Trophoblast cell (in vitro differentiated cells and primary cell): ENCODE data around the gene ARMC6.

Experiments
- DNase-seq, 2 donors: peaks; one replicate each; pipeline ENCODE4 v3.0.0-alpha.2; 2016
- H2AFZ ChIP-seq: 2 replicates; pipeline ENCODE4 v1.6.1; 2013; ENCODE audit warnings: low read length, moderate library complexity, mild to moderate bottlenecking; ENCODE audit not compliant: insufficient read depth, poor library complexity
- H2AK5ac ChIP-seq: 2 replicates; pipeline ENCODE4 v1.6.1; 2013; ENCODE audit warnings: mild to moderate bottlenecking, low read length
- H2BK120ac ChIP-seq: 2 replicates; pipeline ENCODE4 v1.6.1; 2013; ENCODE audit warnings: low read length, mild to moderate bottlenecking, moderate library complexity; ENCODE audit not compliant: insufficient read depth, poor library complexity
- H2BK12ac ChIP-seq: 2 replicates; pipeline ENCODE4 v1.6.1; 2013; ENCODE audit warnings: mild to moderate bottlenecking, low read length, moderate library complexity
- H2BK5ac ChIP-seq: 2 replicates; pipeline ENCODE4 v1.6.1; 2013; ENCODE audit warnings: low read length, low read depth, moderate library complexity, mild to moderate bottlenecking; ENCODE audit not compliant: poor library complexity
- H3K14ac ChIP-seq: 2 replicates; pipeline ENCODE4 v1.6.1; 2013; ENCODE audit warnings: mild to moderate bottlenecking, low read length
- H3K18ac ChIP-seq: 2 replicates; pipeline ENCODE4 v1.6.1; 2013; ENCODE audit warnings: mild to moderate bottlenecking, low read length
- H3K23ac ChIP-seq: 2 replicates; pipeline ENCODE4 v1.6.1; 2013; ENCODE audit warnings: low read length
- H3K27ac ChIP-seq: 2 replicates; pipeline ENCODE4 v1.5.1; 2013; ENCODE audit warnings: low read depth, mild to moderate bottlenecking, inconsistent platforms, low read length, moderate library complexity
- H3K27me3 ChIP-seq: 2 replicates; pipeline ENCODE4 v1.6.1; 2013; ENCODE audit warnings: inconsistent platforms, mild to moderate bottlenecking, low read length, moderate library complexity; ENCODE audit not compliant: insufficient read depth
- H3K36me3 ChIP-seq, 2 experiments: 1 replicate in 1 of 2; 2 replicates in 1 of 2; pipeline ENCODE4 v1.6.1; 2013; ENCODE audit warnings: low read length in 2 of 2, mild to moderate bottlenecking in 2 of 2, moderate library complexity in 1 of 2; ENCODE audit not compliant: insufficient read depth in 2 of 2, control insufficient read depth in 1 of 2
- H3K4ac ChIP-seq: 2 replicates; pipeline ENCODE4 v1.6.1; 2013; ENCODE audit warnings: low read depth, mild to moderate bottlenecking, low read length, moderate library complexity
- H3K4me1 ChIP-seq, 2 experiments: 1 replicate in 1 of 2; 2 replicates in 1 of 2; pipeline ENCODE4 v1.6.1; 2013; ENCODE audit warnings: low read length in 2 of 2, mild to moderate bottlenecking in 2 of 2, moderate library complexity in 1 of 2; ENCODE audit not compliant: insufficient read depth in 2 of 2, control insufficient read depth in 1 of 2
- H3K4me2 ChIP-seq: 2 replicates; pipeline ENCODE4 v1.6.1; 2013; ENCODE audit warnings: inconsistent platforms, mild to moderate bottlenecking, low read length, moderate library complexity
- H3K4me3 ChIP-seq: 2 replicates; pipeline ENCODE4 v1.5.1; 2013; ENCODE audit warnings: mild to moderate bottlenecking, low read depth, low read length, inconsistent platforms
- H3K79me1 ChIP-seq: one replicate; pipeline ENCODE4 v1.6.1; 2013; ENCODE audit warnings: low read length
- H3K79me2 ChIP-seq: 2 replicates; pipeline ENCODE4 v1.6.1; 2013; ENCODE audit warnings: low read length, mild to moderate bottlenecking; ENCODE audit not compliant: control insufficient read depth, insufficient read depth, poor library complexity
- H3K9ac ChIP-seq: 2 replicates; pipeline ENCODE4 v1.6.1; 2013; ENCODE audit warnings: mild to moderate bottlenecking, low read length
- H3K9me3 ChIP-seq: 2 replicates; pipeline ENCODE4 v1.6.1; 2013; ENCODE audit warnings: low read depth, mild to moderate bottlenecking, control low read depth, inconsistent platforms, low read length; ENCODE audit not compliant: insufficient read depth
- H4K12ac ChIP-seq: 2 replicates; pipeline ENCODE4 v1.6.1; 2013; ENCODE audit warnings: low read depth, mild to moderate bottlenecking, low read length, moderate library complexity
- H4K8ac ChIP-seq: 2 replicates; pipeline ENCODE4 v1.6.1; 2013; ENCODE audit warnings: low read depth, mild to moderate bottlenecking, low read length, moderate library complexity
- H4K91ac ChIP-seq: one replicate; pipeline ENCODE4 v1.6.1; 2013; ENCODE audit warnings: low read depth, mild to moderate bottlenecking, low read length, moderate library complexity
- WGBS: extraction: QIAGEN DNeasy Blood & Tissue Kit; methylation state at CpG from one replicate; pipeline ENCODE4 v1.1.7; 2013; ENCODE audit warnings: missing lambda C conversion rate; ENCODE audit not compliant: insufficient read length, insufficient coverage; ENCODE audit errors: extremely low coverage; 5-methylcytosine and 5-hydroxymethylcytosine counted together

The ARMC6 gene

DNA sequence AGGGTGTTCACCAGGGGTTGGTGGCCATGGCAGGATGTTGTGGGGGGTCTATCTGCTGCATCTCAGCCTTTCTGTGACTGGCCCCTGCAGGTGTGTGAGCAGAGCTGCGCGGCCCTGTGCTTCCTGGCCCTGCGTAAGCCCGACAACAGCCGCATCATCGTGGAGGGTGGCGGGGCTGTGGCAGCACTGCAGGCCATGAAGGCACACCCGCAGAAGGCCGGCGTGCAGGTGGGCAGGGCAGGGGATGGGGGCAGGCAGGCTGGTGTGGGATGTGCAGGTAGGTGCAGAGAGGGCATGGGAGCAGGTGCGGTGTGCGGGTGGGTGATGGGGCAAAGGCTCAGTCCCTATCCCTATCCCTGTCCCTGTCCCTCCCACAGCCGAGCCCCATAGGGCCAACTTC is 22.3 kb downstream of the ARMC6 start:
- H2AK5ac ChIP-seq = no peak overlapping the region
- DNase-seq = no peak
- no peak overlapping the region for H2AFZ ChIP-seq
- H2BK12ac ChIP-seq = no peak overlapping the region
- H3K4me1 ChIP-seq = no peaks in the 10 kb centered on the region
- no CpG with 5 or more reads among the region's 13 CpGs for WGBS
- peaks cover 59 to 67% of the 10 kb centered on the region in 2 experiments for H3K36me3 ChIP-seq
- peaks cover 4% of the 10 kb centered on the region for H3K9me3 ChIP-seq
- no peak overlapping the region for H4K91ac ChIP-seq
- H3K4me3 ChIP-seq = no peak overlapping the region
- no peak overlapping the region for H3K23ac ChIP-seq
- no peak overlapping the region for H3K14ac ChIP-seq
- H3K79me1 ChIP-seq = no peaks in the 10 kb centered on the region
- no peak overlapping the region for H3K18ac ChIP-seq
- no peak overlapping the region for H3K9ac ChIP-seq
- no peaks in the 10 kb centered on the region for H3K79me2 ChIP-seq
- H3K27ac ChIP-seq = no peak overlapping the region
- no peak overlapping the region for H3K4ac ChIP-seq
- H2BK5ac ChIP-seq = no peak overlapping the region
- H4K8ac ChIP-seq = no peak overlapping the region
- no peaks in the 10 kb centered on the region for H3K27me3 ChIP-seq
- H4K12ac ChIP-seq = no peak overlapping the region
- H3K4me2 ChIP-seq = no peak overlapping the region
- H2BK120ac ChIP-seq = no peak overlapping the region

DNA sequence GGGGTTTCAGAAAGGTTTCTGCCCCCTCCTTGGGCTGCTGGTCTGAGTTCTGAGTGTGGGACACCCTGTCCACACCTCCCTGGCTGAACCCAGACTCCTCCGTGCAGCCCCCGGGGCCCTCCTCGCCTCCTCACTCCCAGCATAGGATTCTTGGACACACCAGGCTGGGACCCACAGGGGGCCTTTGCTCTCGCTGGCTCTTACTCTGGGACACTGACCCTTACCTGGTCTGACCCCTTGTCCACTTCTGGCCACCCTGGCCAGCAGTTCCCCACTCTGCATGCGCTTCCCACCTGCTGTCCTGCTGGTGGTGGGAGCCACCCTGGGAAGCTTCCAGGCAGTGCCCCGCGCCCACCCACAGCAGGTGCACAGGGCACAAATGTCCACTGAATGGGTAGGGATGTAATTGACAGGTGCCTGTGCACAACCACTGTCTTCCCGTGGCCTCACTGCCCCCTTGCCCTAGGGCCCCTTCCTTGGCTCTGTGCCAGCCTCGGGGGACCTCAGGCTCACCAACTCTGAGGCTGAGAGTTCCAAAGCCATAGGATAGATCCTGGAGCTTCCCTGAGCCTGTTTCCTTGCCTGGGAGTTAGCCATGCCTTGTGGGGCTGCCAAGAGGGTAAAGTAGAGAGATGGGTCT is 23.4 kb downstream of the ARMC6 start:
- Histone ChIP-seq H3K27ac (no peak overlapping the region), H3K9me3 (peaks cover 4% of the 10 kb centered on the region), H4K8ac (no peak overlapping the region), H2BK120ac (no peak overlapping the region), H3K79me1 (no peaks in the 10 kb centered on the region), H3K27me3 (no peaks in the 10 kb centered on the region), H3K14ac (no peak overlapping the region), H2BK12ac (no peak overlapping the region), H3K18ac (no peak overlapping the region), H2BK5ac (no peak overlapping the region), H3K23ac (no peak overlapping the region), H4K91ac (no peak overlapping the region), H3K4me2 (no peak overlapping the region), H3K79me2 (no peaks in the 10 kb centered on the region), H3K4me1 (no peaks in the 10 kb centered on the region), H3K4me3 (no peak overlapping the region), H3K9ac (no peak overlapping the region), H2AK5ac (no peak overlapping the region), H2AFZ (no peak overlapping the region), H3K36me3 (peaks cover 52 to 61% of the 10 kb centered on the region in 2 experiments), H4K12ac (no peak overlapping the region), H3K4ac (no peak overlapping the region)
- no CpG with 5 or more reads among the region's 9 CpGs for WGBS
- no peak for DNase-seq

DNA sequence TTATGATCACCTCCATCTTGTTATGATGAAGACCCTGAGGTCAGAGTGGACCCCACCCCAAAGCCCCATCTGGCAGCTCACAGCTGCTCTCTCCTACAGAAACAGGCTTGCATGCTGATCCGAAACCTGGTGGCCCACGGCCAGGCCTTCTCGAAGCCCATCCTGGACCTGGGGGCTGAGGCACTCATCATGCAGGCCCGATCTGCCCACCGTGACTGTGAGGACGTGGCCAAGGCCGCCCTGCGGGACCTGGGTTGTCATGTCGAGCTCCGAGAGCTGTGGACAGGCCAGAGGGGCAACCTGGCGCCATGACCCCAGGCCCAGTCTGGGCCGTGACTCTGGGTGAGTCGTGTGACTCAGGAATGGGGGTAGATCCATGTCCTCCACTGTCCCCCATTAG is 23.9 kb downstream of the ARMC6 start:
- Histone ChIP-seq H4K8ac (no peak overlapping the region), H3K18ac (no peak overlapping the region), H3K4ac (no peak overlapping the region), H3K9me3 (peaks cover 4% of the 10 kb centered on the region), H3K9ac (no peak overlapping the region), H2BK12ac (no peak overlapping the region), H3K4me3 (no peak overlapping the region), H3K79me1 (no peaks in the 10 kb centered on the region), H2AK5ac (no peak overlapping the region), H3K23ac (no peak overlapping the region), H3K4me2 (no peak overlapping the region), H4K12ac (no peak overlapping the region), H3K36me3 (peaks cover 46 to 56% of the 10 kb centered on the region in 2 experiments), H2BK120ac (no peak overlapping the region), H2AFZ (no peak overlapping the region), H3K27me3 (no peaks in the 10 kb centered on the region), H3K79me2 (no peaks in the 10 kb centered on the region), H4K91ac (no peak overlapping the region), H3K4me1 (peaks cover 0 to 3% of the 10 kb centered on the region in 2 experiments), H3K27ac (no peak overlapping the region), H2BK5ac (no peak overlapping the region), H3K14ac (no peak overlapping the region)
- no CpG with 5 or more reads among the region's 13 CpGs for WGBS
- DNase-seq = no peak

DNA sequence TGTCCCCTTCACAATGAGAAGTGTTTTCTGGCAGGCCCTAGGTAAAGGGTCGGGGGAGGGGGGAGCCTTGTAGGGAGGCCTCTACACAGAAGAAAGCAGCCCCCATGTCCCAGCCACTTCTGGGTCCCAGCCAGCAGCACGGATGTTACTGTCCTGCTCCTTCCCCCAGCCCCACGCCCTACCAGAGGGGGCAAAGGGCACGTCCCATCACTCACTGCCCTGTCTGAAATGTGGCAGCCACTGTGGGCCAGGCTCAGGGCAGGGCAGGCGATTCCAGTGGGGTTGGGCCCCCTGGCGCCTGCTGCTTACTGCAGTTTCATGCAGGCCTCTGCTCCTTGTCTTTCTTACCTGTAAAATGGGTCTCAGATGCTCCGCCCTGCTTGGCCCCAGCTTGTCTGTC is 24.3 kb downstream of the ARMC6 start:
- no peaks in the 10 kb centered on the region for H3K79me2 ChIP-seq
- no peaks in the 10 kb centered on the region for H3K79me1 ChIP-seq
- no peak overlapping the region for H2BK5ac ChIP-seq
- H4K91ac ChIP-seq = no peak overlapping the region
- H3K27ac ChIP-seq = no peak overlapping the region
- H3K9ac ChIP-seq = no peak overlapping the region
- no peak overlapping the region for H2BK12ac ChIP-seq
- no peak overlapping the region for H3K18ac ChIP-seq
- H3K4ac ChIP-seq = no peak overlapping the region
- no peak overlapping the region for H4K12ac ChIP-seq
- no CpG with 5 or more reads among the region's 7 CpGs for WGBS
- H3K4me3 ChIP-seq = no peak overlapping the region
- H2AK5ac ChIP-seq = no peak overlapping the region
- no peak for DNase-seq
- H3K9me3 ChIP-seq = peaks cover 4% of the 10 kb centered on the region
- H3K36me3 ChIP-seq = peaks cover 42 to 54% of the 10 kb centered on the region in 2 experiments
- H2AFZ ChIP-seq = no peak overlapping the region
- no peaks in the 10 kb centered on the region for H3K27me3 ChIP-seq
- H3K14ac ChIP-seq = no peak overlapping the region
- no peak overlapping the region for H4K8ac ChIP-seq
- no peak overlapping the region for H3K4me2 ChIP-seq
- no peak overlapping the region for H3K23ac ChIP-seq
- no peak overlapping the region for H2BK120ac ChIP-seq
- peaks cover 0 to 5% of the 10 kb centered on the region in 2 experiments for H3K4me1 ChIP-seq
